ENCODE measurements around the gene MPHOSPH10. TPM values are rescaled to one million over a fixed set of nuclear protein-coding genes. Genes with fewer than 3 reads are reported as not detected.

The MPHOSPH10 gene
- total RNA-seq, 2 experiments from 2014 or later, result 18.7 to 42.7 TPM

GRCh38 chr2:71143782-71144181 is 13.3 kb downstream of the MPHOSPH10 start:
- H3K36me3 ChIP-seq (ENCODE audit: insufficient read depth, low read length), result peaks cover 96% of the 10 kb centered on the region
- no peak overlapping the region for H3K4me2 ChIP-seq (ENCODE audit: low read length)
- ChIA-PET CTCF (ENCODE audit: unreplicated experiment) (interaction anchor here (0.6 kb wide), 1 partner anchor 123 kb away, joined by 3 read pairs; no protein-coding TSS in a partner anchor), POLR2A (interaction anchor here (0.6 to 2.3 kb wide), 4 partner anchors 10 to 148 kb away, joined by 3 to 11 read pairs (median 4); partner anchors contain the start of genes MCEE and MPHOSPH10)
- DNase-seq (ENCODE audit: low spot score), result no peak
- TF ChIP-seq CTCF (conservative IDR thresholded peaks at IDR 0.05; ENCODE audit: low read length), result no peak
- no peak for TF ChIP-seq EZH2phosphoT487 (IDR thresholded peaks at IDR 0.05; ENCODE audit: borderline replicate concordance, low read depth, low read length)
- no peak overlapping the region for H3K4me3 ChIP-seq (ENCODE audit: low read depth, low read length, poor library complexity, severe bottlenecking)
- intact Hi-C loops (cut with micrococcal nuclease; ENCODE audit: unreplicated experiment), result no loop called here
- H2AFZ ChIP-seq (ENCODE audit: low read length), result no peak overlapping the region
- H4K20me1 ChIP-seq (ENCODE audit: insufficient read depth, low read length), result no peaks in the 10 kb centered on the region
- H3K9me3 ChIP-seq (ENCODE audit: low read length), result no peaks in the 10 kb centered on the region
- H3K79me2 ChIP-seq (ENCODE audit: insufficient read depth, low read depth, low read length), result no peaks in the 10 kb centered on the region
- no peaks in the 10 kb centered on the region for H3K4me1 ChIP-seq (ENCODE audit: insufficient read depth, low read length, poor library complexity, severe bottlenecking)
- H3K9me2 ChIP-seq (ENCODE audit: insufficient read depth, low read length), result no peaks in the 10 kb centered on the region
- BruUV-seq (replicated peaks), result no TSS peak
- H3K27ac ChIP-seq (ENCODE audit: low read depth, low read length, poor library complexity, severe bottlenecking), result no peak overlapping the region

GRCh38 chr2:71148506-71149063 is 18.2 kb downstream of the MPHOSPH10 start:
- no peaks in the 10 kb centered on the region for H3K9me3 ChIP-seq (ENCODE audit: low read length)
- no peaks in the 10 kb centered on the region for H3K9me2 ChIP-seq (ENCODE audit: insufficient read depth, low read length)
- H3K27ac ChIP-seq (ENCODE audit: low read depth, low read length, poor library complexity, severe bottlenecking), result no peak overlapping the region
- no peak overlapping the region for H3K4me3 ChIP-seq (ENCODE audit: low read depth, low read length, poor library complexity, severe bottlenecking)
- H3K4me2 ChIP-seq (ENCODE audit: low read length), result no peak overlapping the region
- ChIA-PET POLR2A (interaction anchor here (1.5 to 2.0 kb wide), 2 partner anchors 11 to 18 kb away, joined by 4 to 8 read pairs; partner anchors contain the start of genes MCEE and MPHOSPH10), CTCF (ENCODE audit: unreplicated experiment) (no interaction called here)
- no peak overlapping the region for H2AFZ ChIP-seq (ENCODE audit: low read length)
- TF ChIP-seq CTCF (conservative IDR thresholded peaks at IDR 0.05; ENCODE audit: low read length), result no peak
- no peak for TF ChIP-seq EZH2phosphoT487 (IDR thresholded peaks at IDR 0.05; ENCODE audit: borderline replicate concordance, low read depth, low read length)
- intact Hi-C loops (cut with micrococcal nuclease; ENCODE audit: unreplicated experiment), result no loop called here
- H4K20me1 ChIP-seq (ENCODE audit: insufficient read depth, low read length), result no peaks in the 10 kb centered on the region
- BruUV-seq (replicated peaks), result no TSS peak
- H3K4me1 ChIP-seq (ENCODE audit: insufficient read depth, low read length, poor library complexity, severe bottlenecking), result no peaks in the 10 kb centered on the region
- DNase-seq (ENCODE audit: low spot score), result no peak
- no peaks in the 10 kb centered on the region for H3K79me2 ChIP-seq (ENCODE audit: insufficient read depth, low read depth, low read length)
- H3K36me3 ChIP-seq (ENCODE audit: insufficient read depth, low read length), result peaks cover 71% of the 10 kb centered on the region
